ENCODE measurements around the gene TST.

The TST gene

DNA sequence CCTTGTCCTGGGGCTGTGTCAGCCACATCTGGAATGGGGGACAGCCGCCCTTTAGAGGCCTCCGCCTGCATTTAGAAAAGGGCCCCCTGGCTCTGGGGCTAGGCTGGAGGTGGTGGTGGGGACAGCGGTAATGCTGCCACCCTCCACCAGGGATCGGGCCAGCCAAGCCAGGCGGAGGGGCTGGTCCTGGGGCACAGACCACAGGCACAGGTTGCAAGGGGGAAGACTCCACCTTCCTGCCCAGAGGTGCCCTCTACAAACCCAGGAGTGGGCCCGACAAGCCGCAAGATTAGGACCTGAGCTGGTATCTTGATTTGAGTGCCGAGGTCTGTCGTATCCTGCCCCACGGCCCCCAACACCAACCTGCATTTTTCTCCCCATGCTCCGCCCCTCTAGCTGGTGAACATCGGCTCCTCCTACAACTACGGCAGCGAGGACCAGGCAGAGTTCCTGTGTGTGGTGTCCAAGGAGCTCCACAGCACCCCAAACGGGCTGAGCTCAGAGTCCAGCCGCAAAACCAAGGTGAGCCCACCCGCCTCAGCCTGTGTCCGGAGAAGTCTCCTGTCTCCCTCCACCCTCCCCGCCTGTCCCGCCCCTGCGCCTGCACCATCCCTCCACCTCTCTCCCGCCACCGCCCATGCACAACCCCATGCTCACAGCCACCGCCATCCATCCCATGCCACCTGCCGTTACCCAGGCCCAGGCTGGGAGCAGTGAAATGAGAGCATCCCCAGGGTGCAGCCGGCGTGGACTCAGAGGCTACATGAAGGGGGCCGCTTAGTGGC, 39.9 kb upstream of the TST start:
- Mint-ChIP-seq H3K36me3 (peaks cover 18% of the 10 kb centered on the region), H3K4me1 (peaks cover 2% of the 10 kb centered on the region), H3K27me3 (no peaks in the 10 kb centered on the region), H3K9me3 (no peaks in the 10 kb centered on the region), H3K4me3 (no peak overlapping the region), H3K27ac (no peak overlapping the region)
- DNase-seq (ENCODE audit: low spot score in 2 of 2) (no peak), ATAC-seq (ENCODE audit: low read depth) (no peak)

DNA sequence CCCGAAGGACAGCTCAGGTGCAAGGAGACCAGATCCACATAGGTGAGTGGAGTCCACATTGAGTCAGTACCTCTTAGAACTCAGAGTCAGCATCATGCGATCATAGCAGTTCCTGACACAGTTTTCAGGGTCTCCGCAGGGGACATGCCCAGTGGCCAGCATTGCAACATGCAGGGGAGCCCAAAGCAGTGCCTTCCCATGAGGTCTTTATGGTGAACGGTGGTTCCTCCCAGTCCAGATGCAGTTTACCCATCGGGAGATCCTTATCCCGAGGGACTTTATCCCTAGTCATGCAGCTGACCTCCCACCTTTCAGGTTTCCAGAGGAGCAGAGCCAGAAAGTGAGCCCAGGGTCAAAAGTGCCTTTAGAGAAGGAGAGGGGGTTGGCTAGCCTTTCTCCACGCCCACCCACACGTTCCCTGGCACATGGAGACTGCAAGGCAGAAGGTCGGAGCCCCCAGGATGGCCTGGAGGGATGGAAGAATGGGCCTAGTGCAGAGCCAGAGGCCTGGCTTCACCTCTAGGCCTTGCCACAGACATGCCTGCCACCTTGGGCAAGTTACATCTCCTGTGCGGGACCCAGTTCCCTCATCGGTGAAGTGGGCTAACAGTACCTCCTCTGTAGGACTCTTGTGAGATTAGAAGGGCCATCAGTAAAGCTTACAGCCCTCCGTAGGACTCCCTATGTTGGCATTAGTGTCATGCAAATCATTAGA, 38.7 kb upstream of the TST start:
- Mint-ChIP-seq H3K27me3 (no peaks in the 10 kb centered on the region), H3K27ac (no peak overlapping the region), H3K4me3 (no peak overlapping the region), H3K36me3 (peaks cover 20% of the 10 kb centered on the region), H3K9me3 (no peaks in the 10 kb centered on the region), H3K4me1 (peaks cover 5% of the 10 kb centered on the region)
- ATAC-seq (ENCODE audit: low read depth), result no peak
- DNase-seq (ENCODE audit: low spot score in 2 of 2), result no peak

DNA sequence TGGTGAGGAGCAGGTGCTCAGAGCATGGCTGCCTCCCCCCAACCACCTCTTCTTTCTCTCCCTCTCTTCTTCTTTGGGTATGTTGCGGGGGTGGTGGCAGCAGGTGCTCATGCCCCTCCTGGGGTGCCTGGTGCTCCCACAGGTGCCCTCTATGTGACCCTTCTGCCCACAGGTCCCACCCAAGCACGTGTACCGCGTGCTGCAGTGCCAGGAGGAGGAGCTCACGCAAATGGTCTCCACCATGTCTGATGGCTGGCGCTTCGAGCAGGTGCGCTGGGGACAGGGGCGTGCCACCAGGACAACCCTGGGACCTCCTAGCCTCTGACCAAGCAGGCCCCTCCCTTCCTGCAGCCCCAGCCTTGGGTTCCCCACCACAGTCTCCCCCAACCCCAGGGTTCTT, 38.0 kb upstream of the TST start:
- Mint-ChIP-seq H3K4me1 (peaks cover 6% of the 10 kb centered on the region), H3K4me3 (no peak overlapping the region), H3K27ac (no peak overlapping the region), H3K36me3 (peaks cover 18% of the 10 kb centered on the region), H3K9me3 (no peaks in the 10 kb centered on the region), H3K27me3 (no peaks in the 10 kb centered on the region)
- DNase-seq (ENCODE audit: low spot score in 2 of 2) (no peak), ATAC-seq (ENCODE audit: low read depth) (no peak)

GRCh38 chr22:37056246-37056645, 37.0 kb upstream of the TST start:
- H3K27me3 Mint-ChIP-seq, result no peaks in the 10 kb centered on the region
- peaks cover 6% of the 10 kb centered on the region for H3K4me1 Mint-ChIP-seq
- no peak for ATAC-seq (ENCODE audit: low read depth)
- H3K9me3 Mint-ChIP-seq, result no peaks in the 10 kb centered on the region
- H3K36me3 Mint-ChIP-seq, result peaks cover 14% of the 10 kb centered on the region
- H3K4me3 Mint-ChIP-seq, result no peak overlapping the region
- no peak overlapping the region for H3K27ac Mint-ChIP-seq
- no peak for DNase-seq (ENCODE audit: low spot score in 2 of 2)

GRCh38 chr22:37054600-37055365, 35.5 kb upstream of the TST start:
- Mint-ChIP-seq H3K4me3 (no peak overlapping the region), H3K27ac (no peak overlapping the region)
- no peak for ATAC-seq (ENCODE audit: low read depth)

DNA sequence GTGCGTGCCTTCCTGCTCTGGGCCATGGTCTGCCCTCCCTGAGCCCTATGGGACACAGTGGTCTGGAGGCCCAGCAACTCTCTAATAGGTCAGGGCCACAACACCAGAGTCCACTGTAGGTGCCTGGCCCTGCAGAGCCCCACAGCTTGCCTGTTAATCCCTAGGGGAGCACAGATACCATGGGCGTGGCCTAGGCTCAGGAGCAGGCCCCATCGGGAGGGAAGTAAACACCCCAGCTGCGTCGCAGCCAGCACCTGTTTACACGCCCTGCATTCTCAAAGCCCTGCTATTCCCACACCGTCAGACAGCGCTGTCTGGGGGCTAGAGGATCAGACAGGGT, 34.8 kb upstream of the TST start:
- H3K27ac Mint-ChIP-seq, result no peak overlapping the region
- no peaks in the 10 kb centered on the region for H3K27me3 Mint-ChIP-seq
- peaks cover 6% of the 10 kb centered on the region for H3K4me1 Mint-ChIP-seq
- no peaks in the 10 kb centered on the region for H3K9me3 Mint-ChIP-seq
- peak overlapping the region; percentile 30 for H3K4me3 Mint-ChIP-seq
- ATAC-seq (ENCODE audit: low read depth) (no peak), DNase-seq (ENCODE audit: low spot score in 2 of 2) (no peak)
- peaks cover 8% of the 10 kb centered on the region for H3K36me3 Mint-ChIP-seq

More at GRCh38 chr22:37054600-37055365, 35.5 kb upstream of the TST start:
- H3K9me3 Mint-ChIP-seq, result no peaks in the 10 kb centered on the region
- no peak for DNase-seq (ENCODE audit: low spot score in 2 of 2)
- peaks cover 6% of the 10 kb centered on the region for H3K4me1 Mint-ChIP-seq
- peaks cover 8% of the 10 kb centered on the region for H3K36me3 Mint-ChIP-seq
- H3K27me3 Mint-ChIP-seq, result no peaks in the 10 kb centered on the region

GRCh38 chr22:37053310-37054055, 34.2 kb upstream of the TST start:
- H3K27me3 Mint-ChIP-seq, result no peaks in the 10 kb centered on the region
- H3K36me3 Mint-ChIP-seq, result peaks cover 8% of the 10 kb centered on the region
- H3K9me3 Mint-ChIP-seq, result no peaks in the 10 kb centered on the region
- H3K27ac Mint-ChIP-seq, result peak overlapping the region; percentile 53
- H3K4me1 Mint-ChIP-seq, result peaks cover 6% of the 10 kb centered on the region
- peak overlapping the region; percentile 54 for H3K4me3 Mint-ChIP-seq
- DNase-seq (ENCODE audit: low spot score in 2 of 2), result no peak
- no peak for ATAC-seq (ENCODE audit: low read depth)

GRCh38 chr22:37052386-37053309, 33.4 kb upstream of the TST start:
- no peak for DNase-seq (ENCODE audit: low spot score in 2 of 2)
- no peak for ATAC-seq (ENCODE audit: low read depth)
- peak overlapping the region; percentile 84 for H3K4me3 Mint-ChIP-seq
- peaks cover 6% of the 10 kb centered on the region for H3K4me1 Mint-ChIP-seq
- H3K27me3 Mint-ChIP-seq, result no peaks in the 10 kb centered on the region
- H3K27ac Mint-ChIP-seq, result peak overlapping the region; percentile 53
- peaks cover 8% of the 10 kb centered on the region for H3K36me3 Mint-ChIP-seq
- H3K9me3 Mint-ChIP-seq, result no peaks in the 10 kb centered on the region

DNA sequence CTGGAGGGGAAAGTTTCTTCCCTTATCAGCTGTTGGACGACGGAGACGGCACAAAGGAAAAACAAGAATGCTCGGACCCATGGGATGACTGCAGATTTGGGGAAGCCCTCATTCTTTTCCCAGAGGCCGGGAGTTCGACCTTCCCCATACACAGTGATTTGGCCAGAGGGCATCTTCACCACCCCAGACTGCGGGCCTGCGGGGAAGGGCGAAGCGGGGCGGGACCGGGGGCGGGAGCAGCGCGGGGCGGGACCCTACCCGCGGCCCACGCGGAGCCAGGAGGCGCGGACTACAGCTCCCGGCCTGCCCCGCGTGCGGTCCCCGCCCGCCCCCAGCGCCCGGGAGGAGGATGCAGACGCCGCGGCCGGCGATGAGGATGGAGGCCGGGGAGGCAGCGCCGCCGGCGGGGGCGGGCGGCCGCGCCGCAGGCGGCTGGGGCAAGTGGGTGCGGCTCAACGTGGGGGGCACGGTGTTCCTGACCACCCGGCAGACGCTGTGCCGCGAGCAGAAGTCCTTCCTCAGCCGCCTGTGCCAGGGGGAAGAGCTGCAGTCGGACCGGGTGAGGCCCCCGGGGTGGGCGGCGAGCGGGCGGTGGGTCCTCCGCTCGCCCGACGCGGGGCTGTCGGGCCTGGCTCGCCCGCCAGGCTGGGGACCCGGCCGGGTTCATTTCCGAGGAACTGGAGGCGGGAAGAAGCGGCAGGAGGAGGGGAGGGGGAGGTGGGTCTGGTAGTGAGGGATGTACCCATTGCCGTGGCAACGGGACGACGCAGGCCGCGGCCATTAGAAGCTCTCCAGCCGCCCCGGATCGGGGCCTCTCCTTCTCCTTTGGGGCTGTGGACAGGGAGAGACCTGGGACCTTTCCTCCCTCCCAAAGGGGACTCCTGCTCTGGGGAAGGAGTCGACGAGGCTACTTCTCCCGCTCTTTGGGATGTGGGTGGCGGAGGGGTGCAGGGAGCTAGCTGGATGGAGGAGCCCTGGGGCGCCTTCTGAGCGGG, 32.4 kb upstream of the TST start, which contains the start of gene KCTD17:
Gene KCTD17, plus strand, starts transcription at position 352 of the 995 bp plus-strand sequence. Its CDS starts 19 bp downstream, at position 371.
- peak; percentile 99 for ATAC-seq (ENCODE audit: low read depth)
- H3K4me1 Mint-ChIP-seq, result peaks cover 6% of the 10 kb centered on the region
- peaks cover 7% of the 10 kb centered on the region for H3K36me3 Mint-ChIP-seq
- H3K27me3 Mint-ChIP-seq, result no peaks in the 10 kb centered on the region
- H3K9me3 Mint-ChIP-seq, result no peaks in the 10 kb centered on the region
- H3K27ac Mint-ChIP-seq, result peak within 1 kb of the TSS; percentile 53
- peak within 1 kb of the TSS; percentile 84 for H3K4me3 Mint-ChIP-seq
- DNase-seq (ENCODE audit: low spot score in 2 of 2), result peak; percentile 53 to 63

GRCh38 chr22:37050913-37051312, 31.7 kb upstream of the TST start:
- H3K36me3 Mint-ChIP-seq, result peaks cover 3% of the 10 kb centered on the region
- H3K27me3 Mint-ChIP-seq, result no peaks in the 10 kb centered on the region
- ATAC-seq (ENCODE audit: low read depth), result no peak
- H3K27ac Mint-ChIP-seq, result no peak overlapping the region
- no peak for DNase-seq (ENCODE audit: low spot score in 2 of 2)
- H3K9me3 Mint-ChIP-seq, result no peaks in the 10 kb centered on the region
- no peak overlapping the region for H3K4me3 Mint-ChIP-seq
- peaks cover 6% of the 10 kb centered on the region for H3K4me1 Mint-ChIP-seq

DNA sequence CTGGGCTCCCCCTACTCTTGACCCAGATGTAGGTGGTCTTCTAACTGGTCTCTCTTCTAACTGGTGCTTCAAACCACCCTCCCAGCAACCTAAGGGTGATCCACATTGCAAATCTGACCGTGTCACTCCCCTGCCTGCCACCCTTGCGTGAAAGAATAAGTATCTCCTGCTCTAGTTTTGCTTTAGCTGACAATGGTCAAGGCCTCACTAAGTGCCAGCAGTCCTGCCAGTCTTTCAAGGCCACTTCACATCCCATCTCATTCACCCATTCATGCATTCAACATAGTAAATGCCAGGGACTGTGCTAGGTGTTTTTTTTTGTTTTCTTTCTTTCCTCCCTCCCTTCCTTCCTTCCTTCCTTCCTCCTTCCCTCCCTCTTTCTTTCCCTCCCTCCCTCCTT, 30.0 kb upstream of the TST start:
- no peaks in the 10 kb centered on the region for H3K27me3 Mint-ChIP-seq
- no peak for DNase-seq (ENCODE audit: low spot score in 2 of 2)
- no peak overlapping the region for H3K27ac Mint-ChIP-seq
- H3K36me3 Mint-ChIP-seq, result peaks cover 2% of the 10 kb centered on the region
- no peak for ATAC-seq (ENCODE audit: low read depth)
- H3K9me3 Mint-ChIP-seq, result no peaks in the 10 kb centered on the region
- no peak overlapping the region for H3K4me3 Mint-ChIP-seq
- H3K4me1 Mint-ChIP-seq, result peaks cover 6% of the 10 kb centered on the region

GRCh38 chr22:37048133-37048532, 28.9 kb upstream of the TST start:
- no peak overlapping the region for H3K4me3 Mint-ChIP-seq
- peaks cover 5% of the 10 kb centered on the region for H3K4me1 Mint-ChIP-seq
- no peaks in the 10 kb centered on the region for H3K36me3 Mint-ChIP-seq
- DNase-seq (ENCODE audit: low spot score in 2 of 2) (no peak), ATAC-seq (ENCODE audit: low read depth) (no peak)
- H3K9me3 Mint-ChIP-seq, result no peaks in the 10 kb centered on the region
- no peak overlapping the region for H3K27ac Mint-ChIP-seq
- H3K27me3 Mint-ChIP-seq, result no peaks in the 10 kb centered on the region
